Esophagus muscularis mucosa (tissue), 4 donors: ENCODE measurements around the gene PRKCE.

ENCODE experiments used
- CTCF ChIP-seq, 3 experiments: fragments of 200-600 bp in 2 of 3; fragments of 450-650 bp in 1 of 3; sonication (generic) in 2 of 3; IDR thresholded peaks; one replicate each; pipeline ENCODE4 v1.5.1; 2017 to 2019; ENCODE audit warnings: antibody characterized with exemption in 3 of 3, mild to moderate bottlenecking in 2 of 3, moderate library complexity in 1 of 3
- EP300 ChIP-seq: sonication (generic); formaldehyde crosslinking; IDR thresholded peaks from one replicate; pipeline ENCODE4 v1.6.1; 2017; ENCODE audit warnings: antibody characterized with exemption
- POLR2A ChIP-seq: fragments of 450-650 bp; IDR thresholded peaks from one replicate; pipeline ENCODE4 v1.6.1; 2017; ENCODE audit warnings: antibody characterized with exemption, moderate library complexity, mild to moderate bottlenecking, low read depth

GRCh38 chr2:46008091-46008870 lies 356.8 kb downstream of the PRKCE start:
- no peak for TF ChIP-seq CTCF (IDR thresholded peaks at IDR 0.05)
- no peak for TF ChIP-seq POLR2A
- TF ChIP-seq EP300, result no peak
